Testis (tissue), 2 donors: ENCODE results near the gene PTCH2.

ENCODE experiments used
- POLR2A ChIP-seq: fragments of 450-650 bp; IDR thresholded peaks from one replicate; pipeline ENCODE4 v1.6.1; 2017; ENCODE audit warnings: antibody characterized with exemption, mild to moderate bottlenecking, moderate library complexity
- TF ChIP-seq, protein P1 (sequence below), 3 experiments: fragments of 450-650 bp in 2 of 3; fragments of 200-600 bp in 1 of 3; sonication (generic) in 1 of 3; IDR thresholded peaks; one replicate each; pipeline ENCODE4 v1.5.1; 2016 to 2019; ENCODE audit warnings: antibody characterized with exemption in 3 of 3, mild to moderate bottlenecking in 2 of 3, moderate library complexity in 1 of 3

- TF ChIP-seq, protein P1, sequence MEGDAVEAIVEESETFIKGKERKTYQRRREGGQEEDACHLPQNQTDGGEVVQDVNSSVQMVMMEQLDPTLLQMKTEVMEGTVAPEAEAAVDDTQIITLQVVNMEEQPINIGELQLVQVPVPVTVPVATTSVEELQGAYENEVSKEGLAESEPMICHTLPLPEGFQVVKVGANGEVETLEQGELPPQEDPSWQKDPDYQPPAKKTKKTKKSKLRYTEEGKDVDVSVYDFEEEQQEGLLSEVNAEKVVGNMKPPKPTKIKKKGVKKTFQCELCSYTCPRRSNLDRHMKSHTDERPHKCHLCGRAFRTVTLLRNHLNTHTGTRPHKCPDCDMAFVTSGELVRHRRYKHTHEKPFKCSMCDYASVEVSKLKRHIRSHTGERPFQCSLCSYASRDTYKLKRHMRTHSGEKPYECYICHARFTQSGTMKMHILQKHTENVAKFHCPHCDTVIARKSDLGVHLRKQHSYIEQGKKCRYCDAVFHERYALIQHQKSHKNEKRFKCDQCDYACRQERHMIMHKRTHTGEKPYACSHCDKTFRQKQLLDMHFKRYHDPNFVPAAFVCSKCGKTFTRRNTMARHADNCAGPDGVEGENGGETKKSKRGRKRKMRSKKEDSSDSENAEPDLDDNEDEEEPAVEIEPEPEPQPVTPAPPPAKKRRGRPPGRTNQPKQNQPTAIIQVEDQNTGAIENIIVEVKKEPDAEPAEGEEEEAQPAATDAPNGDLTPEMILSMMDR (IDR thresholded peaks at IDR 0.05) = no peak
- TF ChIP-seq POLR2A = no peak
Observed at GRCh38 chr1:44860331-44860730, 17.3 kb upstream of the PTCH2 start.
